ENCODE results near the gene FOXJ1. TPM values are rescaled to one million over a fixed set of nuclear protein-coding genes. Genes with fewer than 3 reads are reported as not detected.
A peak's percentile ranks its signal among the peaks of the same experiment; 100 is the strongest.

The FOXJ1 gene
- total and polyA plus RNA-seq, 2 of the 13 experiments (the other 11 are each of a cell fraction or from before 2014, with no cell fraction given) = 0.98 to 1.6 TPM

DNA sequence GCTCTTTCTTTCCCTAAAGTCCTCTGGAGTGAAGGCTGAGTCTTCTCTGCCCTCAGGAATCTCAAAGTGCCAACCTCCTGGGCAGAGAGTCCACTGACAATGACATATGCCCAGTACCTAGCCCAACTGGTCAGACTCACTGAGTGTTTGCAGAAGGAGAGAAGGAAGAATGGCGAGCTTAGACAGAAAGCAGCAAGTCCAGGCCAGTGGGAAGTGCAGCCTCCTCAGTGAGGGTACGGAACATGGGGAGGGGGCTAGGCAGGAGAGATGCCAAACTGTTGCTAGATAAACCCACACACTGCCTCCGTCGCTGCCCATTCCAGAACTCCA is 38.1 kb downstream of the FOXJ1 start (continued):
- 0 out of 2 replicates have a peak, but pooled peaks have one; percentile 57 for TF ChIP-seq ZNF530 (CRISPR knock-in tag; IDR thresholded peaks at IDR 0.05; ENCODE audit: low read depth)
- TF ChIP-seq NR1H2 (CRISPR knock-in tag; IDR thresholded peaks at IDR 0.05; ENCODE audit: borderline replicate concordance, low read depth) = no peak
- no peak for TF ChIP-seq SATB2 (CRISPR knock-in tag; IDR thresholded peaks at IDR 0.05)
- no peak for TF ChIP-seq ZNF329 (CRISPR knock-in tag; IDR thresholded peaks at IDR 0.05; ENCODE audit: low read depth)
- TF ChIP-seq ZNF614 (CRISPR knock-in tag; IDR thresholded peaks at IDR 0.05; ENCODE audit: borderline replicate concordance) = 0 out of 2 replicates have a peak, but pooled peaks have one; percentile 37
- no peak for TF ChIP-seq FOSL1 (CRISPR knock-in tag; IDR thresholded peaks at IDR 0.05; ENCODE audit: borderline replicate concordance)
- 0 out of 2 replicates have a peak, but pooled peaks have one; percentile 10 for TF ChIP-seq ZNF788 (CRISPR knock-in tag; IDR thresholded peaks at IDR 0.05; ENCODE audit: borderline replicate concordance)
- TF ChIP-seq JUN (CRISPR knock-in tag; IDR thresholded peaks at IDR 0.05) = no peak
- TF ChIP-seq GPN1 (CRISPR knock-in tag; IDR thresholded peaks at IDR 0.05; ENCODE audit: borderline replicate concordance) = 0 out of 2 replicates have a peak, but pooled peaks have one; percentile 46
- TF ChIP-seq SP4 (CRISPR knock-in tag; IDR thresholded peaks at IDR 0.05) = no peak
- no peak for TF ChIP-seq THRA (CRISPR knock-in tag; IDR thresholded peaks at IDR 0.05; ENCODE audit: borderline replicate concordance)
- peak; percentile 32; the same call in 1 of the 2 replicates for TF ChIP-seq ZNF225 (CRISPR knock-in tag; IDR thresholded peaks at IDR 0.05)
- no peak for TF ChIP-seq MED1 (CRISPR knock-in tag; IDR thresholded peaks at IDR 0.05)
- peak; percentile 8; the same call in 1 of the 2 replicates for TF ChIP-seq AKAP8 (CRISPR knock-in tag; IDR thresholded peaks at IDR 0.05)
